ENCODE measurements around the gene SCN8A. TPM values are rescaled to one million over a fixed set of nuclear protein-coding genes. Genes with fewer than 3 reads are reported as not detected.

SCN8A gene
- total and polyA plus RNA-seq, 2 donors (not counting 3 experiments of a cell fraction or from before 2014, with no cell fraction given): 9.4 to 20.4 TPM

GRCh38 chr12:51832354-51833107 is 241.5 kb downstream of the SCN8A start:
- Histone ChIP-seq H3K27ac (ENCODE audit: insufficient read depth, low read depth, low read length) (no peak overlapping the region), H3K79me2 (ENCODE audit: control insufficient read depth, insufficient read depth, low read length) (no peaks in the 10 kb centered on the region), H3K4me3 (replicated peaks in 1 of 3; ENCODE audit: insufficient read depth in 1 of 3, low read depth in 1 of 3, low read length in 3 of 3) (peak overlapping the region in 1 of 3 experiments; percentile 17), H3K36me3 (ENCODE audit: control insufficient read depth in 2 of 2, extremely low read depth in 1 of 2, insufficient read depth in 2 of 2, low read length in 2 of 2) (no peaks in the 10 kb centered on the region), H3K9me1 (replicated peaks; ENCODE audit: control insufficient read depth, extremely low read depth, insufficient read depth, low read length) (no peaks in the 10 kb centered on the region), H2AFZ (ENCODE audit: low read depth, low read length) (no peak overlapping the region), H3K4me1 (ENCODE audit: control insufficient read depth, extremely low read depth, insufficient read depth, low read length) (peaks cover 13% of the 10 kb centered on the region), H3K4me2 (ENCODE audit: insufficient read depth, low read length) (peak overlapping the region; percentile 68), H4K20me1 (replicated peaks; ENCODE audit: control insufficient read depth, extremely low read depth, insufficient read depth, low read length) (no peaks in the 10 kb centered on the region), H3K27me3 (ENCODE audit: control insufficient read depth in 2 of 2, insufficient read depth in 2 of 2, low read length in 2 of 2) (peaks cover 3 to 9% of the 10 kb centered on the region in 2 experiments), H3K9me3 (replicated peaks; ENCODE audit: control insufficient read depth, insufficient read depth, low read length) (no peaks in the 10 kb centered on the region), H3K9ac (replicated peaks; ENCODE audit: extremely low read depth, insufficient read depth, low read length) (no peak overlapping the region)
- POLR2A ChIA-PET: no interaction called here
- intact Hi-C loops (cut with micrococcal nuclease) (no loop called here), dilution Hi-C loops (cut with MboI; ENCODE audit: extremely low pct_ligation_motif_present, low sequenced_read_pairs) (no loop called here)
- CTCF ChIA-PET: interaction anchor here (0.8 to 2.3 kb wide), 5 partner anchors 9 to 412 kb away, joined by 3 to 18 read pairs (median 4); no protein-coding TSS in a partner anchor
- no TSS peak for BruUV-seq (replicated peaks)
- FAIRE-seq (peak; percentile 76), DNase-seq (ENCODE audit: low read depth, low spot score) (peak; percentile 60)
- no peak for TF ChIP-seq POLR2AphosphoS5 (IDR thresholded peaks at IDR 0.05; ENCODE audit: insufficient read depth, low read depth, low read length)
- no peak for TF ChIP-seq GATA2 (IDR thresholded peaks at IDR 0.05; ENCODE audit: insufficient read depth, insufficient read length, low read depth, low read length)
- no peak for TF ChIP-seq CTCF (IDR thresholded peaks at IDR 0.05; ENCODE audit: extremely low read depth in 1 of 2, insufficient read depth in 1 of 2, low read depth in 1 of 2, low read length in 2 of 2)
- TF ChIP-seq MAX (IDR thresholded peaks at IDR 0.05; ENCODE audit: insufficient read depth, insufficient read length): no peak
- TF ChIP-seq MYC (IDR thresholded peaks at IDR 0.05; ENCODE audit: low read depth, low read length): no peak
- no peak for TF ChIP-seq JUN (IDR thresholded peaks at IDR 0.05; ENCODE audit: borderline replicate concordance, insufficient read depth, insufficient read length, low read depth)
- no peak for TF ChIP-seq FOS (IDR thresholded peaks at IDR 0.05; ENCODE audit: borderline replicate concordance, insufficient read depth, low read length)
- no peak for TF ChIP-seq POLR2A (IDR thresholded peaks at IDR 0.05; ENCODE audit: low read depth, low read length)
- TF ChIP-seq EZH2 (IDR thresholded peaks at IDR 0.05; ENCODE audit: borderline replicate concordance, low read depth, low read length, severe bottlenecking): no peak

All from endothelial cell of umbilical vein (primary cell).